Endodermal cell (in vitro differentiated cells): ENCODE results near the gene CA9. TPM values are rescaled to one million over a fixed set of nuclear protein-coding genes. Genes with fewer than 3 reads are reported as not detected.

ENCODE experiments used
- DNase-seq: peaks from one replicate; pipeline ENCODE4 v3.0.0-alpha.2; 2017
- H3K27ac ChIP-seq: 2 replicates; pipeline ENCODE4 v1.5.1; 2013; ENCODE audit warnings: mild to moderate bottlenecking, low read depth, low read length, moderate library complexity
- H3K27me3 ChIP-seq: 2 replicates; pipeline ENCODE4 v1.6.1; 2013; ENCODE audit warnings: mild to moderate bottlenecking, low read length, moderate library complexity; ENCODE audit not compliant: insufficient read depth, control insufficient read depth, poor library complexity, severe bottlenecking
- H3K36me3 ChIP-seq: 2 replicates; pipeline ENCODE4 v1.7.0; 2013; ENCODE audit warnings: mild to moderate bottlenecking, low read length, moderate library complexity; ENCODE audit not compliant: control insufficient read depth, insufficient read depth
- H3K4me1 ChIP-seq: one replicate; pipeline ENCODE4 v1.7.0; 2013; ENCODE audit warnings: low read length; ENCODE audit not compliant: control insufficient read depth, insufficient read depth
- H3K4me3 ChIP-seq: 2 replicates; pipeline ENCODE4 v1.5.1; 2013; ENCODE audit warnings: mild to moderate bottlenecking, low read length, moderate library complexity
- H3K9ac ChIP-seq: 2 replicates; pipeline ENCODE4 v1.6.1; 2013; ENCODE audit warnings: mild to moderate bottlenecking, low read length, moderate library complexity; ENCODE audit not compliant: poor library complexity, severe bottlenecking; ENCODE audit errors: extremely low read depth
- H3K9me3 ChIP-seq: 2 replicates; pipeline ENCODE4 v1.6.1; 2013; ENCODE audit warnings: mild to moderate bottlenecking, low read length, moderate library complexity; ENCODE audit not compliant: control insufficient read depth
- H3K27ac Mint-ChIP-seq: 2 replicates; pipeline ENCODE4 v1.8.0; 2020; ENCODE audit warnings: mixed read lengths
- H3K27me3 Mint-ChIP-seq: 2 replicates; pipeline ENCODE4 v1.8.0; 2021; ENCODE audit warnings: mild to moderate bottlenecking, mixed read lengths; ENCODE audit not compliant: insufficient read depth
- H3K36me3 Mint-ChIP-seq: 2 replicates; pipeline ENCODE4 v1.8.0; 2020; ENCODE audit warnings: low read depth, mixed read lengths
- H3K4me1 Mint-ChIP-seq: 2 replicates; pipeline ENCODE4 v1.8.0; 2020; ENCODE audit warnings: mixed read lengths
- H3K4me3 Mint-ChIP-seq: 2 replicates; pipeline ENCODE4 v1.8.0; 2020; ENCODE audit warnings: mild to moderate bottlenecking, moderate library complexity, mixed read lengths
- H3K9me3 Mint-ChIP-seq: 2 replicates; pipeline ENCODE4 v1.8.0; 2020; ENCODE audit warnings: mild to moderate bottlenecking, mixed read lengths
- WGBS, 2 experiments: methylation state at CpG; one replicate each; pipeline versions ENCODE4 v1.1.5 to v1.1.7; 2013; ENCODE audit warnings: missing lambda C conversion rate in 2 of 2, mixed read lengths in 1 of 2; ENCODE audit not compliant: insufficient coverage in 1 of 2, insufficient read length in 1 of 2; 5-methylcytosine and 5-hydroxymethylcytosine counted together
- total RNA-seq, 2 donors: library from RNA; stranded (reverse); fragmentation: NEBNext Ultra II Directional in 1 of 2; extraction: Animal tissue kit (Norgen Biotek cat#: 25700) in 1 of 2; gene quantifications; 2 replicates in 1 of 2; 3 replicates in 1 of 2; pipeline ENCODE4 v1.2.1, GENCODE V29; 2021
- TF ChIP-seq, protein P1 (sequence below): fragments of 200-600 bp; sonication (generic); conservative IDR thresholded peaks from 2 replicates; pipeline ENCODE4 v1.5.0; 2021; ENCODE audit warnings: antibody characterized with exemption, mild to moderate bottlenecking

Gene CA9
- total RNA-seq, 2 donors from 2014 or later: 1.8 to 3.6 TPM

DNA sequence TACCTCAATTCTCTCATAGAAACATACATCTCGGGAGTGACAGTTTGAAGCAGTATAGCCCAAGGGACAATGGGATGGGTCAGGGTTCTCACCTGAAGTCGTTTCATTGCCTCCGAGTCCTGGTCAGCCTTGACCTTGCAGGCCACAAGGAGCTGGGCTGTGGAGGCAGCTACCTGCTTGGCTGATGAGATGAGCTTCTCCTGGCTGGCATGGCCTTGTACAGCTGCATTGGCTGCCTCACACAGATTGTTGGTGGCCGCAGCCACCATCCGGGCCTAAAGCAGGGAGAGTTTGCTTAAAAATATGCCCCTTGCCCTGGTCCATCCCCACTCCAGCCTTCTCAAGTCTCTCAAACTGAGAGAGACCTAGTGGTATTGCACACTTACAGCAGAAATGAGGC, 24.5 kb downstream of the CA9 start:
- no peaks in the 10 kb centered on the region for H3K9me3 ChIP-seq
- WGBS, 2 experiments: 90% methylated on average over 5 of the region's 5 CpGs
- H3K27ac ChIP-seq: no peak overlapping the region
- no peaks in the 10 kb centered on the region for H3K4me1 ChIP-seq
- H3K27me3 ChIP-seq: no peaks in the 10 kb centered on the region
- no peak for DNase-seq
- peaks cover 2% of the 10 kb centered on the region for H3K4me1 Mint-ChIP-seq
- no peaks in the 10 kb centered on the region for H3K27me3 Mint-ChIP-seq
- H3K4me3 ChIP-seq: no peak overlapping the region
- H3K9ac ChIP-seq: no peak overlapping the region
- peaks cover 75% of the 10 kb centered on the region for H3K36me3 ChIP-seq
- TF ChIP-seq, protein P1, sequence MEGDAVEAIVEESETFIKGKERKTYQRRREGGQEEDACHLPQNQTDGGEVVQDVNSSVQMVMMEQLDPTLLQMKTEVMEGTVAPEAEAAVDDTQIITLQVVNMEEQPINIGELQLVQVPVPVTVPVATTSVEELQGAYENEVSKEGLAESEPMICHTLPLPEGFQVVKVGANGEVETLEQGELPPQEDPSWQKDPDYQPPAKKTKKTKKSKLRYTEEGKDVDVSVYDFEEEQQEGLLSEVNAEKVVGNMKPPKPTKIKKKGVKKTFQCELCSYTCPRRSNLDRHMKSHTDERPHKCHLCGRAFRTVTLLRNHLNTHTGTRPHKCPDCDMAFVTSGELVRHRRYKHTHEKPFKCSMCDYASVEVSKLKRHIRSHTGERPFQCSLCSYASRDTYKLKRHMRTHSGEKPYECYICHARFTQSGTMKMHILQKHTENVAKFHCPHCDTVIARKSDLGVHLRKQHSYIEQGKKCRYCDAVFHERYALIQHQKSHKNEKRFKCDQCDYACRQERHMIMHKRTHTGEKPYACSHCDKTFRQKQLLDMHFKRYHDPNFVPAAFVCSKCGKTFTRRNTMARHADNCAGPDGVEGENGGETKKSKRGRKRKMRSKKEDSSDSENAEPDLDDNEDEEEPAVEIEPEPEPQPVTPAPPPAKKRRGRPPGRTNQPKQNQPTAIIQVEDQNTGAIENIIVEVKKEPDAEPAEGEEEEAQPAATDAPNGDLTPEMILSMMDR: no peak
- H3K4me3 Mint-ChIP-seq: no peak overlapping the region
- no peaks in the 10 kb centered on the region for H3K9me3 Mint-ChIP-seq
- H3K27ac Mint-ChIP-seq: no peak overlapping the region
- peaks cover 32% of the 10 kb centered on the region for H3K36me3 Mint-ChIP-seq

DNA sequence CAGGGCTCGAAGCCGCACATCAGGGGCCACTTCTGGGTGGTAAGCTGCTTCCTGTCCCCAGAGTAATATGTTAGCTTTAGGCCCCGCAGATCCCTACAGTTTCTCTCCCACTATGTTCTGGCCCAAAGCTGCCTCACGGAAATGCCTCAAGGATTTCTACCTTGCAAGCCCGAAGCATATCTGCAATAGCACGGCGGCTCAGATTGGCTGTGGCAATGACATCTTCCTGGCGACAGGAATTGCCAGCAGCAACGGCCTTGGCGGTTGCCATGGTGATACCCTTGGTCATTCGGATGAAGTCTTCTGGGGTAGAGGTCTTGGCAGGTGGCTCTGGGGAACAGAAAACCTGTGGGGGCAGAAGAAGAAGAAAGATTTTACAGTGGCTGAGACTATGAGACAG, 26.3 kb downstream of the CA9 start:
- Histone ChIP-seq H3K9ac (no peak overlapping the region), H3K27ac (no peak overlapping the region), H3K36me3 (peaks cover 91% of the 10 kb centered on the region), H3K4me3 (no peak overlapping the region), H3K9me3 (no peaks in the 10 kb centered on the region), H3K27me3 (no peaks in the 10 kb centered on the region), H3K4me1 (no peaks in the 10 kb centered on the region)
- H3K9me3 Mint-ChIP-seq: no peaks in the 10 kb centered on the region
- TF ChIP-seq, protein P1: no peak
- H3K4me3 Mint-ChIP-seq: no peak overlapping the region
- H3K27me3 Mint-ChIP-seq: no peaks in the 10 kb centered on the region
- H3K27ac Mint-ChIP-seq: no peak overlapping the region
- H3K36me3 Mint-ChIP-seq: peaks cover 50% of the 10 kb centered on the region
- H3K4me1 Mint-ChIP-seq: peaks cover 2% of the 10 kb centered on the region
- no peak for DNase-seq
- WGBS, 2 experiments: 92 to 95% methylated on average over 11 of the region's 11 CpGs

DNA sequence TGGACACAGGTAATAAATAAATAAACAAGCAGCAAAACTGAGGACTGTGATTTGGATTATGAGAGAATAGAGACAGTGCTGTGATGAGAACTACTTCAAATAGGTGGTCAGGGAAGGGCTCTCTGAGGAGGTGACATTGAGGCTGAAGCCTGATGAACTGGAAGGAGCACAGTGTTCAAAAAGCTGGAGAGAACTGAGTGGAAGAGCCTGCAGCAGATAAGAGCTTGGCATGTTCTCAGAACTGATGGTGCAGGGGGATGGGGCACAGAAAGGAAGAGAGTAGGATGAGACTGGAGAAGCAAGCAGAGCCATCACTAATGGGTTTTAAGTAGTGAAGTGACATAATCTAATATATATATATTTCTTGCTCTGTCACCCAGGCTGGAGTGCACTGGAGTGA, 27.2 kb downstream of the CA9 start:
- H3K36me3 ChIP-seq: peaks cover 95% of the 10 kb centered on the region
- no peak overlapping the region for H3K27ac ChIP-seq
- Mint-ChIP-seq H3K9me3 (no peaks in the 10 kb centered on the region), H3K27ac (no peak overlapping the region), H3K4me3 (no peak overlapping the region), H3K27me3 (no peaks in the 10 kb centered on the region), H3K36me3 (peaks cover 53% of the 10 kb centered on the region), H3K4me1 (peaks cover 2% of the 10 kb centered on the region)
- H3K9ac ChIP-seq: no peak overlapping the region
- no peak for DNase-seq
- H3K27me3 ChIP-seq: no peaks in the 10 kb centered on the region
- H3K4me3 ChIP-seq: no peak overlapping the region
- H3K9me3 ChIP-seq: no peaks in the 10 kb centered on the region
- no peaks in the 10 kb centered on the region for H3K4me1 ChIP-seq
- TF ChIP-seq, protein P1: no peak
